Ascending aorta (tissue), 2 donors: ENCODE measurements around the gene SAXO2. TPM values are rescaled to one million over a fixed set of nuclear protein-coding genes. Genes with fewer than 3 reads are reported as not detected.
A peak's percentile ranks its signal among the peaks of the same experiment; 100 is the strongest.
"Not testable (repeated sequence)": the region's sequence is repeated elsewhere in the genome, so short reads cannot be mapped to it uniquely, and the experiment has no call there.

Experiments used
- DNase-seq, 2 donors: peaks; one replicate each; pipeline ENCODE4 v3.0.0-alpha.2; 2019; ENCODE audit warnings: low spot score in 2 of 2
- H3K27ac ChIP-seq, 2 donors: fragments of 200-600 bp; sonication (generic); one replicate each; pipeline ENCODE4 v1.5.1; 2016 to 2017; ENCODE audit warnings: mild to moderate bottlenecking in 1 of 2
- H3K27me3 ChIP-seq: fragments of 200-600 bp; sonication (generic); one replicate; pipeline ENCODE4 v1.5.1; 2017
- H3K36me3 ChIP-seq, 2 donors: fragments of 200-600 bp; sonication (generic); one replicate each; pipeline ENCODE4 v1.5.1; 2016
- H3K4me1 ChIP-seq, 2 donors: fragments of 200-600 bp; sonication (generic); one replicate each; pipeline ENCODE4 v1.5.1; 2016 to 2017; ENCODE audit warnings: mild to moderate bottlenecking in 1 of 2
- H3K4me3 ChIP-seq, 2 donors: fragments of 200-600 bp; sonication (generic); one replicate each; pipeline ENCODE4 v1.5.1; 2016 to 2017; ENCODE audit warnings: mild to moderate bottlenecking in 1 of 2
- H3K9me3 ChIP-seq, 2 donors: fragments of 200-600 bp; sonication (generic); one replicate each; pipeline ENCODE4 v1.5.1; 2016
- intact Hi-C: fragments of 100-400 bp; cut with DNase I; formaldehyde crosslinking; loops from one replicate; pipeline ENCODE4 v1.15.1; 2023
- total RNA-seq: library from RNA; depleted of rRNA; stranded (reverse); fragments of >200 nt; gene quantifications from one replicate; pipeline ENCODE4 v1.1.0, GENCODE V29; 2016

SAXO2 gene
- total RNA-seq, 1 donor from 2014 or later = not detected

DNA sequence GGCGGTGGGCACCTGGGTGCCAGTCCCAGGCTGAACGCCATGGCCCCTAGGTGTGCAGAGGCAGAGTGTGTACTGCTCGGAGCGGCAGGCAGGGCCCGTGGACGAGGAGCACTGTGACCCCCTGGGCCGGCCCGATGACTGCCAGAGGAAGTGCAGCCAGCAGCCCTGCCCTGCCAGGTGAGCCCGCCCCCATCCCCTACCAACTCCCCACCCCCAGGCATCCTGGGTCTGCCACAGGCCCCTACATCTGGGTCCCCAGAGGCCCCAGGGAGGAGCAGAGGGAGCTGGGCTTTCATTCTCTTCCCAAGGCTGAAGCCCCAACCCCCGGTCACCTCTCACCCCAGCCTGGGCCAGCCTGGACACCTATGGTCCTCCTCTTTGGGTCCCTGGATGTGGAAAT is 63.0 kb downstream of the SAXO2 start:
- H3K4me3 ChIP-seq, H3K9me3 ChIP-seq, H3K4me1 ChIP-seq, DNase-seq, H3K27me3 ChIP-seq, H3K36me3 ChIP-seq, H3K27ac ChIP-seq, intact Hi-C loops: not testable (repeated sequence)

DNA sequence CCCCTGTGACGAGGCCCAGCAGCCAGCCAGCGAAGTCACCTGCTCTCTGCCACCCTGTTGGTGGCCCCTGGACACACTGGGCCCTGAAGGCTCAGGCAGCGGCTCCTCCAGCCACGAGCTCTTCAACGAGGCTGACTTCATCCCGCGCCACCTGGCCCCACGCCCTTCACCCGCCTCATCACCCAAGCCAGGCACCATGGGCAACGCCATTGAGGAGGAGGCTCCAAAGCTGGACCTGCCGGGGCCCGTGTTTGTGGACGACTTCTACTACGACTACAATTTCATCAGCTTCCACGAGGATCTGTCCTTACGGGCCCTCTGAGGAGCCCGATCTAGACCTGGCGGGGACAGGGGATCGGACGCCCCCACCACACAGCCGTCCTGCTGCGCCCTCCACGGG is 64.3 kb downstream of the SAXO2 start:
- H3K4me1 ChIP-seq, H3K27ac ChIP-seq, H3K4me3 ChIP-seq, intact Hi-C loops, H3K9me3 ChIP-seq, H3K36me3 ChIP-seq, H3K27me3 ChIP-seq: not testable (repeated sequence)
- DNase-seq = peak in 1 of 2 donors; percentile 62

DNA sequence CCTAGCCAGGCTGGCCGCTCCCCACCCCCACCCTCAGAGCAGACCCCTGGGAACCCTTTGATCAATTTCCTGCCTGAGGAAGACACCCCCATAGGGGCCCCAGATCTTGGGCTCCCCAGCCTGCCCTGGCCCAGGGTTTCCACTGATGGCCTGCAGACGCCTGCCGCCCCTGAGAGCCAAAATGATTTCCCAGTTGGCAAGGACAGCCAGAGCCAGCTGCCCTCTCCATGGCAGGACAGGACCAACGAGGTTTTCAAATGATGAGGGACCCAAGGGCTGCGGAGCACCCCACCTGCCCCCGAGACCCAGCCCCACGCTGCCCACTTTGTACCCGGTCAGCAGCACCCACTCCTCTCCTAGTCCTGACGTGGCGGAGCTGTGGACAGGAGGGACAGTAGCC is 64.8 kb downstream of the SAXO2 start:
- H3K9me3 ChIP-seq, H3K27ac ChIP-seq, H3K4me3 ChIP-seq, H3K4me1 ChIP-seq, intact Hi-C loops, H3K27me3 ChIP-seq, H3K36me3 ChIP-seq: not testable (repeated sequence)
- DNase-seq = peak in 1 of 2 donors; percentile 5

DNA sequence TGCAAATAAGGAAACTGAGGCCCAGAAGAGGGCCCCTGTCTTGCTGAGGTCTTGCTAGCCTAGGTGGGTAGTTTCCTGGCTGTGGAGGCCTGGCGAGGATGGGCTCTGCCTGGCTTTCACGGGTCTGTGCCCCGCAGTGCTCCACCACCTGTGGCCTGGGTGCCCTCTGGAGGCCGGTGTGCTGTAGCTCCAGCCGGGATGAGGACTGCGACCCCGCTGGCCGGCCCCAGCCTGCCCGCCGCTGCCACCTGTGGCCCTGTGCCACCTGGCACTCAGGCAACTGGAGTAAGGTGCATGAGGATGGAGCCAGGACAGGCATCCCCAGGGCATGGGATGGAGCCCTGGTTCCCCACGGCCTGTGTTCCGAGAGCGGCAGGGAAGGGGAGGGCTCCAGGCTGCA is 66.4 kb downstream of the SAXO2 start:
- H3K4me3 ChIP-seq, H3K4me1 ChIP-seq, H3K27ac ChIP-seq, H3K36me3 ChIP-seq, DNase-seq, H3K9me3 ChIP-seq, H3K27me3 ChIP-seq, intact Hi-C loops: not testable (repeated sequence)

GRCh38 chr15:82330921-82331320 is 68.3 kb downstream of the SAXO2 start:
- H3K27me3 ChIP-seq, H3K36me3 ChIP-seq, H3K9me3 ChIP-seq, DNase-seq, H3K27ac ChIP-seq, H3K4me3 ChIP-seq, intact Hi-C loops, H3K4me1 ChIP-seq: not testable (repeated sequence)

DNA sequence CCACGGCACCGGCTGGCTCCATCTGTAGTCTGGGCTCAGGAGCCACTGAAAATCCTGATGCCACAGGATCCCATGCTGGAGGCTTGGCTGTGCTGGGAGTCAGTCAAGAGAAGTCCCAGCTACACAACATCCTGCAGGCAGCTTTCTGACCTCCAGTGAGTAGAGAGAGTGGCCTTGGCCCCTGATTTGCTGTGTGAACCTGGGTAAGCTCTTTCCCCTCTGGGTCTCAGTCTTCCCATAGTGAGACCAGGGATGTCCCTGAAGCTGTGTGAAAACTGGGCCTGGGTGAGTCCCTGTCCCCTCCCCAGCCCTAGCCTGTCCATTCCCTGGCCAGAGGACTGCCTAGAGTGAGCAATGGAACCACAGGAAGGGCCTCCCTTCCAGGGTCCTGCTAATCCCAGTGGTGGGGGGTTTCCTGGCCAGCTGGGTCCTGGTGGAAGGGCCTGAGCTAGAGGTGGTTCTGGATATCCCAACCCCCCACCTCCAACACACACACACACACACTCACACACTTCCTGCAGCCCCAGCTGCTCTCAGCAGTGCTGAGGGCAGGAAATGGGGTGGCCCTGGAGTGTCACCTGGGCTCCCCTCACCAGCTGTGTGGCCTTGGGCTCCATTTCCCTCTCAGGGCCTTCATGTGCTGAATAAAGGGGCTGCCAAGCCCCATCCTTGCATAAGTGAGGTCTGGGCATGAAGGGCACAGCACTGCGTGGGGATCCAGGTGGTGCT is 69.1 kb downstream of the SAXO2 start:
- H3K36me3 ChIP-seq, H3K27ac ChIP-seq, DNase-seq, intact Hi-C loops, H3K9me3 ChIP-seq, H3K4me3 ChIP-seq, H3K27me3 ChIP-seq, H3K4me1 ChIP-seq: not testable (repeated sequence)

DNA sequence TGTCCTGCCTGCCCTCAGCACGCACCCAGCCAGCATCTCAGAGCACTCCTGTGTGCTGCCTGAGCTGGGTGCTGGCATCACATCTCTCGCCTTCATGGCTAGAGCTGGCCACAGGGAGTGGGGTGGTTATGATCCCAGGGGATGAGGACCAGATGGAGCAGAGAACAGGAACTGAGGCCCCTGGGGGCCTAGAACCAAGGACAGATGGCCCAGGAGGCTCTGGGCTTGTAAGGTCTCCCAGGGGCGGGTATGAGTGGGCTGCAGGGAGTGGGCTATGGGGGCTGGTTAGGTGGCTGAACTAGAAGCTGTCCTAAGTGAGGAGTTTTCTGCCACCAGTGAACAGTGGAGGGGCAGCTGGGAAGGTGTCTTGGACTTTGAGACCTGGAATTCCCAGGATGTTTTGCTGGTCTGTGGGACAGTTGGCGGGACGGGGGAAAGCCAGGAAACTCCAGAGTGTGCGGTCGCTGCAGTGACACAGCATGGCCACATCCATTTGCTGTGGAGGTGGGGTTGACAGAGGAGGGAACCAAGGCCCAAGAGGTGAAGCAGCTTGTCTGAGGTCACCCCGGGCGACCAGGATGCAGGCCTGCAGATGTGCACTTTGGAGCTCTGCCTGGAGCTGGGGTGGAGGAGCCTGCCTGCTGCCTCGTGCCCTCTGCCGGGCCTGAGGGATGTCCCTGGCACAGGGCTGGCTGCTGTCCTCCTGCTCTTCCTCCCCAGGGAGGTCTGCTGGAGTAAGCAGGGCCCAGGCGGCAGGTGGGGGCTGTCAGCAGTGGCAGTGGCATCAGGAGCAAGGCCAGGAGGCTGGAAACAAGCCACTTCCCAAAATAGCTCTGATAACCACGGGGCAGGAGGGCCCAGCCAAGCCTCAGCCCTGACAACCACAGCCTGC is 70.3 kb downstream of the SAXO2 start:
- H3K4me3 ChIP-seq, intact Hi-C loops, H3K36me3 ChIP-seq, H3K9me3 ChIP-seq, H3K27me3 ChIP-seq, H3K4me1 ChIP-seq, H3K27ac ChIP-seq: not testable (repeated sequence)
- peak in 1 of 2 donors; percentile 61 for DNase-seq

- H3K36me3 ChIP-seq, H3K27me3 ChIP-seq, intact Hi-C loops, H3K4me1 ChIP-seq, H3K9me3 ChIP-seq, H3K4me3 ChIP-seq, H3K27ac ChIP-seq: not testable (repeated sequence)
- DNase-seq = peak in 1 of 2 donors; percentile 56
Observed at GRCh38 chr15:82333603-82334553, 71.3 kb downstream of the SAXO2 start.

Other genes starting within 250 kb of the SAXO2 start
- 9.0 TPM for gene MEX3B, start 216.8 kb upstream of the SAXO2 start, total RNA-seq
- gene EFL1, start 84 bp upstream of the SAXO2 start, total RNA-seq = 17.3 TPM
- 1.5 TPM for gene GOLGA6L10, start 86.7 kb downstream of the SAXO2 start, total RNA-seq
- gene GOLGA6L9, start 167.0 kb downstream of the SAXO2 start, total RNA-seq = 1.5 TPM